Measurements from ENCODE around the gene RUVBL2.
A peak's percentile ranks its signal among the peaks of the same experiment; 100 is the strongest.

Gene RUVBL2

GRCh38 chr19:48964205-48965039 lies 29.3 kb upstream of the RUVBL2 start:
- peak; percentile 68 for DNase-seq

- DNase-seq, result peak; percentile 97
These were observed 28.5 kb upstream of the RUVBL2 start, which contains the start of gene FTL for GRCh38 chr19:48965040-48965805. FTL (plus strand) TSS chr19:48965309; CDS start chr19:48965508, 199 bp downstream.

GRCh38 chr19:48965806-48966540 lies 27.7 kb upstream of the RUVBL2 start:
- peak; percentile 73 for DNase-seq

- DNase-seq, result no peak
These were observed 26.9 kb upstream of the RUVBL2 start for GRCh38 chr19:48966541-48967345.

GRCh38 chr19:48967346-48968178 lies 26.1 kb upstream of the RUVBL2 start:
- peak; percentile 52 for DNase-seq

GRCh38 chr19:48968179-48968661 lies 25.5 kb upstream of the RUVBL2 start:
- no peak for DNase-seq

- no peak for DNase-seq
These were observed 24.9 kb upstream of the RUVBL2 start for GRCh38 chr19:48968813-48969218.

GRCh38 chr19:48969276-48970138 lies 24.2 kb upstream of the RUVBL2 start:
- DNase-seq, result no peak

GRCh38 chr19:48970139-48970766 lies 23.4 kb upstream of the RUVBL2 start:
- DNase-seq, result no peak

- DNase-seq, result peak; percentile 74
These were observed 22.7 kb upstream of the RUVBL2 start for GRCh38 chr19:48970923-48971395.

GRCh38 chr19:48975947-48976847 lies 17.5 kb upstream of the RUVBL2 start:
- no peak for DNase-seq

GRCh38 chr19:48977061-48977460 lies 16.6 kb upstream of the RUVBL2 start:
- no peak for DNase-seq

GRCh38 chr19:48982280-48982679 lies 11.4 kb upstream of the RUVBL2 start:
- DNase-seq, result no peak

- DNase-seq, result no peak
These were observed 8.0 kb upstream of the RUVBL2 start for GRCh38 chr19:48985711-48986110.

- no peak for DNase-seq
These were observed 7.5 kb upstream of the RUVBL2 start for GRCh38 chr19:48986211-48986610.

GRCh38 chr19:48987323-48987722 lies 6.4 kb upstream of the RUVBL2 start:
- no peak for DNase-seq

GRCh38 chr19:48988286-48988685 lies 5.4 kb upstream of the RUVBL2 start:
- DNase-seq, result no peak

GRCh38 chr19:48988860-48989259 lies 4.8 kb upstream of the RUVBL2 start:
- no peak for DNase-seq
